Central memory CD8-positive, alpha-beta T cell (primary cell): Measurements from ENCODE around the gene PGM5.

Source experiments
- ATAC-seq: fragments of 150-1000 bp; cut with Tn5 transposase; replicated peaks from 2 replicates; pipeline ENCODE4 v1.10.0; 2022; ENCODE audit warnings: mild to moderate bottlenecking, moderate FRiP score, moderate number of reproducible peaks; ENCODE audit not compliant: poor library complexity, severe bottlenecking; ENCODE audit errors: extremely low read depth
- DNase-seq, 2 donors: peaks; one replicate each; pipeline ENCODE4 v3.0.0; 2021; ENCODE audit warnings: low spot score in 2 of 2
- H3K27ac Mint-ChIP-seq: one replicate; pipeline ENCODE4 v1.8.0; 2022; ENCODE audit warnings: low read depth, mild to moderate bottlenecking, moderate library complexity, mixed read lengths
- H3K27me3 Mint-ChIP-seq: one replicate; pipeline ENCODE4 v1.8.0; 2022; ENCODE audit warnings: mixed read lengths
- H3K36me3 Mint-ChIP-seq: one replicate; pipeline ENCODE4 v1.8.0; 2022; ENCODE audit warnings: mild to moderate bottlenecking, moderate library complexity, mixed read lengths; ENCODE audit not compliant: insufficient read depth
- H3K4me1 Mint-ChIP-seq: one replicate; pipeline ENCODE4 v1.8.0; 2022; ENCODE audit warnings: mixed read lengths
- H3K4me3 Mint-ChIP-seq: one replicate; pipeline ENCODE4 v1.8.0; 2022; ENCODE audit warnings: mild to moderate bottlenecking, moderate library complexity, mixed read lengths
- H3K9me3 Mint-ChIP-seq: one replicate; pipeline ENCODE4 v1.8.0; 2022; ENCODE audit warnings: mixed read lengths

Gene PGM5

DNA sequence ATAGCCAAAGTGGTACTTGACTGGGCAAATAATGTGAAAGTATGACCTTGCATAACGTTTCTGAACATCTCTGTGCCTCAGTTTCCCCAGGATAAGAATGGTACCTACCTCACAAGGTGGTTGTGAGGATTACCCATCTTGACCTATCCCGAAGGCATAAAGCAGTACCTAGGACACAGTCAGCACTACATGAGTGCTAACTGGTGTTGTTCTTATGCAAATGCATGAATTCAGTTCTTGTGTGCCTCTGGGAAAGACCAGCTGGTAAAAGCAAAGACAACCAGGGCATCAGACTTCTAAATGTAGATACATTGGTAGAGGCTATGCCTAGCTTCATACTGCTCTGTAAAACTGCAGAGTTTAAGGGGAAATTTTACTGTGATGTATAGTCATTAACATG lies 206.1 kb downstream of the PGM5 start:
- Mint-ChIP-seq H3K27me3 (peaks cover 37% of the 10 kb centered on the region), H3K4me1 (no peaks in the 10 kb centered on the region), H3K36me3 (no peaks in the 10 kb centered on the region), H3K4me3 (no peak overlapping the region), H3K27ac (no peak overlapping the region), H3K9me3 (no peaks in the 10 kb centered on the region)
- DNase-seq (no peak), ATAC-seq (no peak)

DNA sequence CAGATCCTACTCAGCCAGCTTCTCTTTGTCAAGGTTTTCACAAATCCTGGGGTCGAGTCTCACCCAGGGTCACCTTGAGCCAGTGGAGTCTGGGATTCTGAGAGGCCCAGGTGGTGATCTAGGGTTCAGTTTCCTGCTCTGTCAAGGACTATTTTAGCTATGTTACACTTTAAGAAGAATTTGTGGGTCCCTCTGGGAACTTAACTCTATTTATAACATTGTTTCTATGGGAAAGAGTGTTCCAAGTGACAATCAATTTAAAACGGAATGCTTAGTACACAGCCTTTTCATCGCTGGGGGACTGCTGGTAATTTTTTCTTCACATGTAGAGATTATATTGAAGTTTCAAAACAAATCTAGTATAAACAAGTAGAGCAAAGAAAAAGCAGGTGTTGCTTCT lies 211.2 kb downstream of the PGM5 start:
- Mint-ChIP-seq H3K27ac (no peak overlapping the region), H3K9me3 (no peaks in the 10 kb centered on the region), H3K36me3 (no peaks in the 10 kb centered on the region), H3K4me1 (no peaks in the 10 kb centered on the region), H3K4me3 (no peak overlapping the region), H3K27me3 (peaks cover 71% of the 10 kb centered on the region)
- no peak for DNase-seq
- no peak for ATAC-seq

DNA sequence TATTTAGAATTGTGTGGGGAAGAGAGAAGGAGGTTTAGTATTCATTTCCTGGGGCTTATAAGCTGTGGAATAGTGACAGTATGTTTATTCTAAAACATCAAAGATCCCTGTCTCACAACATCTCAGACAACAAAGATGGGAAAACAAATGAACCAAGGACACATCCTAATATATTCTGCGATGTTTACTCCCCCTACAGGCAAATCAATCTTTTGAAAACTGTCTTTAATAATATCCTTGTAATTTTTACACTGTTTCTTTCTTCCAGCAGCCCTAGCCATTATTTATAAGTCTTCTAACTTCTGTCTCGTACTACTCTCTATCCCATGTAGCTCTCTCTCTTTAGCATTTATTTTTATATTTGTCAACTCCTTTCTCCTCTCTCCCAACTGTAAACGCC lies 217.7 kb downstream of the PGM5 start:
- no peak overlapping the region for H3K27ac Mint-ChIP-seq

DNA sequence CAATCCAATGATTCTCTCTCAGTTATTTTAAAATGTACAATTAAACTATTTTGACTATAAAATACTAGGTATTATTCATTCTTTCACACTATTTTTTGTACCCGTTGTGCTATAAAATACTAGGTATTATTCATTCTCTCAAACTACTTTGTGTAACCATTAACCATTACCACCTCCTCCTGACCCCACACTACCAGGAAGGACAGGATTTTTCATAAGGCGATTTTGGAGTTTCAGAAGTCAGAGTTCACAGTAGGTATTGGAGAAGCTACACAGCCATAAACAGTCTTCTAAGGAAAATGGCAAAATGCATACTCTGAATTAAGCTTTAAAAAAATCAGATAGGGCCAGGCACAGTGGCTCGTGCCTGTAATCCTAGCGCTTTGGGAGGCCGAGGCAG lies 219.4 kb downstream of the PGM5 start:
- H3K27me3 Mint-ChIP-seq: peaks cover 23% of the 10 kb centered on the region
- no peak for ATAC-seq
- H3K27ac Mint-ChIP-seq: no peak overlapping the region
- no peak overlapping the region for H3K4me3 Mint-ChIP-seq
- H3K4me1 Mint-ChIP-seq: no peaks in the 10 kb centered on the region
- H3K36me3 Mint-ChIP-seq: no peaks in the 10 kb centered on the region
- no peak for DNase-seq
- H3K9me3 Mint-ChIP-seq: no peaks in the 10 kb centered on the region

More for the DNA sequence above, 217.7 kb downstream of the PGM5 start:
- no peaks in the 10 kb centered on the region for H3K36me3 Mint-ChIP-seq
- no peaks in the 10 kb centered on the region for H3K4me1 Mint-ChIP-seq
- no peak for ATAC-seq
- H3K9me3 Mint-ChIP-seq: no peaks in the 10 kb centered on the region
- DNase-seq: no peak
- no peak overlapping the region for H3K4me3 Mint-ChIP-seq
- peaks cover 40% of the 10 kb centered on the region for H3K27me3 Mint-ChIP-seq

DNA sequence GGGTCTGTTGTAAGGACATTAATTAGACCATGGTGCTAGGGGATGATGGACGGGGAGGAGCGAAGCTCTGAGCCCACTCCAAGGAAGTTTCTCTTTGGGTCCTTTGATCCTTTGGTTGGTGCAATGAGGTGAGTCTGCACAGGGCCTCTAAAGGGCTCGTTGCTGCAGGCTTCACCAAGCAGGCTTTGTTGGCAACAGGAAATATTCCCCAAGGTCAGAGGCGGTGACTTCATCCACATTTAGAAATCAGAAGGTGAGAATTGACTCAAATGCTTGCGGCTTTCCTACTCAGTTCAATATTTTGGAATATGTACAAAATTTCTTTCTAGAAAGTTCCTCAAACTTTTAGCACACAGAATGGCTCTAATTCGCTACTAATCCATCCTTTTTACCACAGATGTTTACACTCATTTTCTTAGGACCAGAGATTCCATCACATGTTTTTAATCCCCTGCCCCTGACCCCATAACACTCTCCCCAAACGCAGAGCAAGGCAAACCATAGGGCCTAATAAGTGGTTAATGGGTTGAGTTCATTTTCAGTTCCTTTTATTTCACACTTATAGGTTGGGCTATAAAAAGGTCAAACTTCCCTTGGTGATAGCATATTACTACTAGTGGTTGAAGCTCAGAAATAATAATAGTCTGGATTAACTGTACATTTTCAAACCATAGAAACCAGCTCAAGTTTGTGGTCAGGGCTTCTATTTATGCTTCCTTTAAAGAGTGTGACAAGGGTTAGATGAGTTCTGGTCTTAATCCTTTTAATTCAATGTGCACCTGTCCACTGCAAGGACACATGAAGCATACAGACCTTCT lies 221.6 kb downstream of the PGM5 start:
- Mint-ChIP-seq H3K27ac (no peak overlapping the region), H3K27me3 (peaks cover 22% of the 10 kb centered on the region), H3K4me3 (no peak overlapping the region), H3K9me3 (no peaks in the 10 kb centered on the region), H3K36me3 (no peaks in the 10 kb centered on the region), H3K4me1 (no peaks in the 10 kb centered on the region)
- DNase-seq (no peak), ATAC-seq (no peak)
